Globus pallidus (tissue), 1 donor: ENCODE data around the gene NRG3.

Experiments
- DNase-seq: peaks from one replicate; pipeline ENCODE4 v3.0.0-alpha.2; 2015; ENCODE audit warnings: low spot score

NRG3 gene

DNA sequence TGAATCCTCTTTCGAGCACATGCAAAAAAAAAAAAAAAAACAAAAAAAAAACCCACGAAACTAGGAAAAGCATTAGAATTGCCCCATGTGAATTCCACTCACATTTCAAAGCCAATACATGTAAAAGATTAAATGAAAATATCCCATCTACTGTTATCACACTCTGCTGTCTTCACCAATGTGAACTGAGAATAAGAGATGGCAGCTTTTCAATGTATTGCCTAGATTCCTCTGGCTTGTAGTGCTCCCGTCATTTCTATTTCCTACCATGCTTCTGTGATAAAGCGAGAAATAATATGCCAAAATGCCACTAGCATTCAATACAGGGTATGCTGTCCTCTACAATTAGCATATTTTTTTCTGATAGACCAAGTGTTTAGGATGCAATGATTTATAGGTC lies 517.0 kb downstream of the NRG3 start:
- DNase-seq = no peak

DNA sequence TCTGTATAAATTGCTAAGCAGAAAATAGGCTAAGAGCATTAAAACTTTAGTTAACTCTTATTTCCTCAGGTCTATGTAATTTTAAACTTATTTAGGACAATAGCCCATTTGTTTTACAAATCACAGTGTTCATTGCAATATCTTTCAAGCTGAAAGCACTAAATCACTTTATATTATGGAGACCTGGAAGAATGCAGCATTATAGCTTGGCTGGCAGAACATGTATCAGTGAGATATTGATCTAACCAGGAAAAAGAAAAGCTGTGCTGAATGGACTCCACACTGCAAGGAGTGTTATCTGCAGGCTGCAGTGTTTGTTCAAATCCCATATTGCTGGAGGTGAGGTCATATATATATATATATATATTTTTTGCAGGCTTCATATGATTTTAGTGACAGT lies 517.5 kb downstream of the NRG3 start:
- DNase-seq = no peak

DNA sequence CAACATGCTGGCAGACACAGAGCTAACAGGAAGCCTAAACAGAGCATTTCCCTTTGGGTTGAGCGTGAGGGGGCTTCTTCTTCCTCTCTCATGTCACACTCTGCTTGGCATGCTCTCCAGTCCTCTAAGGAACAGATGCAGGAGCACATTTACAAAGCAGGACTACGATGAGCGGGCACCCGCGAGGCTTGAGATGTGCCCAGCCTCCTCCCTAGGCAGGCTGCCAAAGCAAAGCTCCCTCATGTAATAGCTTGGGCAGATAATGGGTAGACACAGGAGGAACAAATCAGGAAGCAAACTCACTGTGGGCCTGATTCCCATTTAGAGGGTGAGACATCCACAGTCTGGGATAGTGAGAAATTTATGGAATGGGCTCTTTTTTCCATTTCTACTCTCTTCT lies 519.1 kb downstream of the NRG3 start:
- DNase-seq = peak; percentile 6

DNA sequence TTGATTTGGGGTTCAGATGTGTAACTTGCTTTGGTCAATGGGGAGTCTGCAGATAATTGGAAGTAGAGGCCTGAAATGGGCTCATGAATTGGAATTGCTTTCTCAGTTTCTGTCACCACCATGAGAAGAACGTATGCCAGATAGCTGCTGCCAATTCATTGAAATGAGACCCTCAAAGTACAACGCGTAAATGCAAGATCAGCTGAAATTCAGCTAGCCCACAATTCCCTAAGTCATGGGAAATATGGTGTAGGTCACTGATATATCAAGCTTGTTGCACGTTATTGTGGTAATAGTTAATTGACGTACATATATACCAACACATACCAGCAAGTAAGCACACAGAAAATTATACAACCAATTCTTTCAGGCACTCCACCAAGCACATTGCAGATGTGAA lies 520.0 kb downstream of the NRG3 start:
- no peak for DNase-seq

DNA sequence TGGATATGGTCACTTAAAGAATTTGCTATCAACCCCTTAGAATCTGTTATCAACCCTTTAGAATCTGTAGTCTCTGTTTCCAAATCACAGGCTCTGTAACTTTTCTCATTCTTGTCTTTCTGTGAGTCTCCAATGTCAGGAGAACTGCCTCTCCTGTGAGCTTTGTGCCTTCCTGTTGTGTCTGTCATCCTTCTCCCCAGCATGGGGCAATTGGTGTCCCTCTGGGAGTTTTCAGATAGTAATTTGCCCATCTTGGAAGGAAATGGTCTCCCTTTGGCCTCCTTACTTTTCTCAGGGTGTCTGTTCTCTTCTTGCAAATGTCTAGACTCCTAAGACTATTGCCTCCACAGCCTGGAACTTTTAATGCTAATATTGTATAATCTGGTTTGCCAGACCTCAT lies 521.9 kb downstream of the NRG3 start:
- no peak for DNase-seq

DNA sequence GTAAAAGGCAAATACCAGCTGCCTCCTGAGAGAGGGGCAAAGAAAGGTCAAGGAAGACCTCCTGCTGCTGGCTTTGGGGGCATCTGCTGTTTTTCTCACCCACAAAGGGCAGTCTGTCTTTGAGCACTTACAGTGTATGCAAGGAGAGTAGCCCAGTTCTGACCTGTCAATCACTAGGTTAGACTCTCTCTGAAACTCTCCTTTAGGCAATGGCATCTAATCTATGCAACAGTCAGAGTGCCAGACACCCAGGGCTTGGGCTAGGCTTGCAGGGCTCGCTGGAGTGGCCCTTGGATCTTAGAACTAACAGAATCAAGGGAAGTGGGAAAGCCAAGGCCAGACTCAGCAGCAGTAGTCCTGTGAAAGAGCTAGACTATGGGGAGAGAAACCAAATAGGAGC lies 522.9 kb downstream of the NRG3 start:
- DNase-seq = no peak

DNA sequence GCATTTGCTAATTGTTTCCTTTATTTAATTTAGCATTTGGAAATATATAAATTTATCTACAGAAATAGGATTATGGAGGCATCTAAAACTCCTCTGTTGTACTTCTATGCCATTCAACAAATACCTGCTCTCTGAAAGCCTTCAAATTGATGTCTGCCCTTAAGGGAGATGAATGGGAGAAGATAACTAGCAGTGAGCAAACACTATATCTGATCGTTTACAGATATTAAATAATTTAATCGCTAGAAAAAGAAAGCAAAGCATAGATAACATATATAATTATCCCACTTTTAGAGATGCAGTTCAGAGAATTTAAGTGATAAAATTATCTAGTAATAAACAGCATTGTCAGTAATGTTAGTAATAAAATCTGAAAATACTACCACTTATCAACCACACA lies 524.9 kb downstream of the NRG3 start:
- no peak for DNase-seq

- DNase-seq = no peak
These were observed 525.8 kb downstream of the NRG3 start for GRCh38 chr10:82400841-82401240.

GRCh38 chr10:82402906-82403401 lies 528.0 kb downstream of the NRG3 start:
- DNase-seq = no peak

DNA sequence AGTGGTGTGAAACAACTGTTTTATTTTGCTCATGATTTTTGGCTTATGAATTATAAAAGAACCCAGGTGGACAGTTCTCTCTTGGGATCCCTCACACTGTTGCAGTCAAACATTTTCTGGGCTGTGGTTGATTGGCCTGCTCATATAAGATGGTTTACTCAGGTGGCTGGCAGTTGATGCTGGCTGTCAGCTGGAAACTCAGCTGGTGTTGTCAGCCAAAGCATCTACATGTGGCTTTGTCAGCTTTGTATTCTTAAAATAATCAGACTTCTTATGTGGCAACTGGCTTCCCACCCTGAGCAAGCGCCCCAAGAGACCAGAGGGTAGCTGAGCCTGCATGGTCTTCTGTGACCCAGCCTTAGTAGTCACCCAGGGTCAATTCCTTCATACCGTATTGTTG lies 534.7 kb downstream of the NRG3 start:
- no peak for DNase-seq

GRCh38 chr10:82411416-82411815 lies 536.4 kb downstream of the NRG3 start:
- DNase-seq = no peak

GRCh38 chr10:82420001-82420400 lies 545.0 kb downstream of the NRG3 start:
- DNase-seq = peak; percentile 13

- no peak for DNase-seq
These were observed 554.3 kb downstream of the NRG3 start for GRCh38 chr10:82429302-82429701.

DNA sequence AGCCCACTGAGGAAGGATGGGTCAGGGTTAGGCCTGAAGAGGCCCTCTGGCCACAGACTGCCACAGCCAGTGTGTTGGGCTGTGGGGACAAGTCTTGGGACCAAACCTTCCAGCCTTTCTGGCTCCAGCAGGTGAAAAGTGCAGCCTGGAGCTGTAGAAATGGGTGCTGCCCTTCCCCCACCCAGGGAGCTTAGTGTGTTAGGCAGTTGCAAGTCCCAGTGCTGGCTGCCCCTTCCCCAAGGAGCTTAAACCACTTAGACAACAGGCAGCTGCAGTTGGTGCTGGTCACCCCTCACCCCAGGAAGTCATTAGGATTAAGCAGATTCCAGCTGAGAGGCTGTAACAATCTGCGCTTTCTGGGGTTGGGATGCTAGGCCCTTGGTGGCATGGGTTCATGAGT lies 563.3 kb downstream of the NRG3 start:
- DNase-seq = no peak

DNA sequence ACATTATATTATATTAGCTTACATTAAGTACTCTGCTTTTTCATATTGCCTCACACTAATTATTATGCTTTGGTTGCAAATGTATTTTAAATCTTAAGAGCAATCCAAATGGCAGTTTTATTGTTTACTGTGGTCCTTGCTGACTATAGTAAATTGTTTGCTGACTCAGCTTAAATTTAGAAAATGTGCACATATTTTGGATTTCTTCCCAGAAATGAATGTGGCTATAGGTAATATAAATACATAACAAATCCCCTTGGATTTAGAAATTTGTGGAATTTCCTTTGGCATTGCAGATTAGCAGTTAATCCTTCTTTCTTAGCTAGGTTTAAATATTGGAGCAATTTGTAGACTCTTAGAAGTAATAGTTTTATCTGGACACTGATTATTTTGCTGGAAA lies 565.8 kb downstream of the NRG3 start:
- no peak for DNase-seq

DNA sequence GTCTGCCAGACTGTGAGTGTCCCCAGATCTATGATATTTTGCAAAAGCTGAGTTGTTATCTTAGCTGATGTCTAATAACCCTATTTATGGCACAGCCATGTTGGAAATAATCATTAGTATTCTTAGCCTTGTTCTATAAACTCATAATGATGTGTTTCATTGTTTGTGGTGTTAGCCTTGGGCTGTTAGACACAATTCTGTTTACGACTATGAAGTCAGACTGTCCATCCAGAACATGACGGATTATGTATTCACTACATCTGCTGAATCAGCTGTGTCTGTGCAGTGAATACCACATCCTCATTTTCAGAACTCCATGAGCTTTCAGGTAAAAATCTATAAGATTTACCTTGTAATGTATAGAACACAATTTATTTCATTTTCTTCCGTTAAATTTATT lies 577.1 kb downstream of the NRG3 start:
- no peak for DNase-seq

DNA sequence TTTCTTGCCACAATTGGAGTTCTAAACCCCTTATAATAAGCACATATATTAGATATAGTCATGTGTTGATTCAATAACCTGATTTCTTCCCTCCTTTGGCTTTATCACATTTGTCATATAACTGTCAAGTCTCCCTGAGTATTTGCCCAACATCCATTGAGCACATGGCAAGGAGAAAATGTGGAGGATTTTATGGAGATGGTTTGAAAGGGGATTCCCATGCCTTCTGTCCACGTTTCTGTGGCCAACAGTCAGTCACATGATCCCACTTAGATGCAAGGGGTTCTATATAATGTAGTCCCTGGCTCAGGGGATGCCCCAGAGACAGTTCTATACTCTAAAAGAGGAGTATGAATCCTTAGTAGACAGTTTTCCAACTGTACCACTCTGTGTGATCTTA lies 577.7 kb downstream of the NRG3 start:
- no peak for DNase-seq

DNA sequence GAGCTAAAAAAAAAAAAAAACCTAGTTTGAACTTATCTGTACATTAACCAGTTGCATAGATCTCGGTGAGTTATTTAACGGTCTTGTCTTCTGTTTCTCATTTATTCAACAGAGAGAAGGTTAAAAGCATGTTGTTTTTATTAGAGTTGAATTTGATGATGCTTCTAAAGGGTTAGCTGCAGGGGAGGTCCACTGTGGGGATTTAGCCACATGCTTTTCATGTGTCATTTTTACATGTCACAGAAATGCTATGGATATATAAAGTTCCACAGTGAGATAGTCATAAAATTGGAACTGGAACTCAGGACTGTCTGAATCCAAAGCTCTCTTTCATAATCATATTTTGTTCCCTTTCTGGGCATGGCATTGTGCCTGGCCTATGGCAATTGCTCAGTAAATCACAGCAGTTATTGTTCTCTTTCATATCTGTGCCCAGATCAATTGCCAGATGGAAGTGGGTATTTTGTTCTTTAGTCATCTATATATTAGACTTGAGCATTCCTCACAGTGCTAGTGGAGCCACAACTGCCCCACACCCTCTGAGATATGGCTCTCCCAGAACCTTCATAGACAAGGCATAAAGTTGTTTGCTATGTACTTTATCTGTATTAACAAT lies 578.8 kb downstream of the NRG3 start:
- DNase-seq = no peak

DNA sequence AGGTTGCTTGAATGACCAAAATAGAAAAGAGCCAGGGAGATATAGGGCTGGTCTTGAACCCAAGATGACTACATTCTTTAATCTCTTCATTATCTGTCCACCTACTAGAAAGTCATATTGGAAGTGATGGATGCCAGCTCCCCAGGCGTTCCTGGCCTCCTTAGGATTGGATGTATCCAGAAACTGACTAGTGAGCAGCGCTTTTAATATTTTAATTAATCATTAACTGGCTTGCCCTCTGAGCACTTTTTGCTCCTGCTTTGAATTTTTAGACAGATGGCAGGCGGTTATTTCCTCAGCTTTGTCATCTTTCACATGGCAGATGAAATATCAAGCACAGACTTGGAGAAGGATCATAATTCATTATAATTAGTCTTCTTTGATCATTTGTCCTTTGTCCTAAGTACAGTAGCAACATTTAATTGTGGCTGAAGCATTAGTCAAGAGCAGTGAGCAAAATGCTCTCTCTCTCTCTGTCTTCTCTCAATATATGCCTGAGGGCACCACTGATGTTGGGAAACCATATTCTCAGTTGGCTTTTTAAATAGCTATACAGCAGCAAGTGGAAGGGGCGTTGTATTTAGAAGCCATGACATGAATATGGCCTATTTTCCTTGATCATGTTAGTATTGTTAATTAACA lies 588.0 kb downstream of the NRG3 start:
- DNase-seq = no peak

- no peak for DNase-seq
These were observed 588.6 kb downstream of the NRG3 start for GRCh38 chr10:82463614-82464013.

- DNase-seq = no peak
These were observed 589.3 kb downstream of the NRG3 start for GRCh38 chr10:82464191-82464818.

- no peak for DNase-seq
These were observed 590.0 kb downstream of the NRG3 start for GRCh38 chr10:82464966-82465365.

DNA sequence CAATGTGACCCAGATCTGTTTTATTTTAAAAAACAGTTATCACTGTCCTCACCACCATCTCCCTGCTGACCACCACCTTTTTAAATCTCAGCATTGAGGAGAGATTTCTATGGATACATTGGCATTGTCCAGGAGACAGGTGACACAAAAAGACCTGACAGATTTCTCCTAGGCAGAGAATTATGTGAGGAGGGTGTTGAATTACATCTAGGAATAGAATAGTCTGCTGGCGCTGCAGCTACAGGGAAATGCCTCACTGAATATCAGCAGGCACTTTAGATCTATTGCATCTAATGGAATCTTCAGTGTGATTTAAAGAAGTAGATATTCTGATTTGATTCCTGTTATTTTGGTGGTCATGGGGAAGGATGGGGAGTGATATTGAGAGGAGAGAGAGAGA lies 593.5 kb downstream of the NRG3 start:
- DNase-seq = no peak
